HL-60 (cell line): Measurements from ENCODE around the gene WASF1.

Experiments used
- DNase-seq, 2 experiments: peaks; one replicate each; pipeline ENCODE4 v3.0.0-alpha.2; 2010 to 2020; ENCODE audit warnings: low read depth in 1 of 2, low spot score in 1 of 2
- H3K27ac ChIP-seq: fragments of 250-450 bp; sonication (Bioruptor Pico); replicated peaks from 2 replicates; pipeline ENCODE4 v1.5.1; 2020; ENCODE audit warnings: mild to moderate bottlenecking, moderate library complexity
- H3K27me3 ChIP-seq: fragments of 250-450 bp; sonication (Bioruptor Pico); 2 replicates; pipeline ENCODE4 v1.5.1; 2021; ENCODE audit warnings: mild to moderate bottlenecking, moderate library complexity; ENCODE audit not compliant: insufficient read depth, poor library complexity, severe bottlenecking
- H3K4me3 ChIP-seq: replicated peaks from 2 replicates; pipeline ENCODE4 v1.5.1; 2011; ENCODE audit warnings: mild to moderate bottlenecking, control low read depth, low read length; ENCODE audit not compliant: insufficient read depth
- GABPA ChIP-seq: IDR thresholded peaks from 2 replicates; pipeline ENCODE4 v1.6.1; 2012; ENCODE audit warnings: low read depth
- POLR2AphosphoS5 ChIP-seq: IDR thresholded peaks from 2 replicates; pipeline ENCODE4 v1.6.1; 2012; ENCODE audit warnings: low read depth
- SPI1 ChIP-seq: IDR thresholded peaks from 2 replicates; pipeline ENCODE4 v1.6.1; 2012; ENCODE audit warnings: low read depth, mild to moderate bottlenecking, borderline replicate concordance
- TF ChIP-seq, protein P1 (sequence below): IDR thresholded peaks from 2 replicates; pipeline ENCODE4 v1.6.1; 2012; ENCODE audit warnings: low read depth; ENCODE audit not compliant: insufficient replicate concordance
- TF ChIP-seq, protein P2 (sequence below): IDR thresholded peaks from one replicate; pipeline ENCODE4 v1.5.1; 2011; ENCODE audit warnings: low read length, control low read depth, inconsistent platforms; ENCODE audit not compliant: insufficient read depth

WASF1 gene

DNA sequence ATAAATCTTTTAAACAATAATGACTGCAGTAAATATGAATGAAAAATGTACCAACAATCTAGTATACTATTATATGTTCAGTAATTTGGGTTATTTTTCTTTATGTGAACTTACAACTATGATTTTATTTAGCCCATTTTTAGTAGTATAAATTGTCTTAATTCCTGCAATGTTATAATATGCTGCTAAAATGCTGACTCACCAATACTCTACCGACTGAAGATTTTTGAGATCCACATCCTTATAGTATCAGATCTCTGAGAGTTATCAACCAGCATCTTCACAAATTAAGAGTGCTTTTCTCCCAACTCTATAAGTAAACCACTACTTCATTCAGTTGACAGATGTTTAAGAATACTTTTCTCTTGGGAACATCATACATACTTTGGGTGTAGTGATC lies 17.4 kb upstream of the WASF1 start:
- no peak for TF ChIP-seq SPI1
- TF ChIP-seq GABPA: no peak
- TF ChIP-seq POLR2AphosphoS5: no peak
- TF ChIP-seq, protein P1, sequence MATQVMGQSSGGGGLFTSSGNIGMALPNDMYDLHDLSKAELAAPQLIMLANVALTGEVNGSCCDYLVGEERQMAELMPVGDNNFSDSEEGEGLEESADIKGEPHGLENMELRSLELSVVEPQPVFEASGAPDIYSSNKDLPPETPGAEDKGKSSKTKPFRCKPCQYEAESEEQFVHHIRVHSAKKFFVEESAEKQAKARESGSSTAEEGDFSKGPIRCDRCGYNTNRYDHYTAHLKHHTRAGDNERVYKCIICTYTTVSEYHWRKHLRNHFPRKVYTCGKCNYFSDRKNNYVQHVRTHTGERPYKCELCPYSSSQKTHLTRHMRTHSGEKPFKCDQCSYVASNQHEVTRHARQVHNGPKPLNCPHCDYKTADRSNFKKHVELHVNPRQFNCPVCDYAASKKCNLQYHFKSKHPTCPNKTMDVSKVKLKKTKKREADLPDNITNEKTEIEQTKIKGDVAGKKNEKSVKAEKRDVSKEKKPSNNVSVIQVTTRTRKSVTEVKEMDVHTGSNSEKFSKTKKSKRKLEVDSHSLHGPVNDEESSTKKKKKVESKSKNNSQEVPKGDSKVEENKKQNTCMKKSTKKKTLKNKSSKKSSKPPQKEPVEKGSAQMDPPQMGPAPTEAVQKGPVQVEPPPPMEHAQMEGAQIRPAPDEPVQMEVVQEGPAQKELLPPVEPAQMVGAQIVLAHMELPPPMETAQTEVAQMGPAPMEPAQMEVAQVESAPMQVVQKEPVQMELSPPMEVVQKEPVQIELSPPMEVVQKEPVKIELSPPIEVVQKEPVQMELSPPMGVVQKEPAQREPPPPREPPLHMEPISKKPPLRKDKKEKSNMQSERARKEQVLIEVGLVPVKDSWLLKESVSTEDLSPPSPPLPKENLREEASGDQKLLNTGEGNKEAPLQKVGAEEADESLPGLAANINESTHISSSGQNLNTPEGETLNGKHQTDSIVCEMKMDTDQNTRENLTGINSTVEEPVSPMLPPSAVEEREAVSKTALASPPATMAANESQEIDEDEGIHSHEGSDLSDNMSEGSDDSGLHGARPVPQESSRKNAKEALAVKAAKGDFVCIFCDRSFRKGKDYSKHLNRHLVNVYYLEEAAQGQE: no peak
- TF ChIP-seq, protein P2, sequence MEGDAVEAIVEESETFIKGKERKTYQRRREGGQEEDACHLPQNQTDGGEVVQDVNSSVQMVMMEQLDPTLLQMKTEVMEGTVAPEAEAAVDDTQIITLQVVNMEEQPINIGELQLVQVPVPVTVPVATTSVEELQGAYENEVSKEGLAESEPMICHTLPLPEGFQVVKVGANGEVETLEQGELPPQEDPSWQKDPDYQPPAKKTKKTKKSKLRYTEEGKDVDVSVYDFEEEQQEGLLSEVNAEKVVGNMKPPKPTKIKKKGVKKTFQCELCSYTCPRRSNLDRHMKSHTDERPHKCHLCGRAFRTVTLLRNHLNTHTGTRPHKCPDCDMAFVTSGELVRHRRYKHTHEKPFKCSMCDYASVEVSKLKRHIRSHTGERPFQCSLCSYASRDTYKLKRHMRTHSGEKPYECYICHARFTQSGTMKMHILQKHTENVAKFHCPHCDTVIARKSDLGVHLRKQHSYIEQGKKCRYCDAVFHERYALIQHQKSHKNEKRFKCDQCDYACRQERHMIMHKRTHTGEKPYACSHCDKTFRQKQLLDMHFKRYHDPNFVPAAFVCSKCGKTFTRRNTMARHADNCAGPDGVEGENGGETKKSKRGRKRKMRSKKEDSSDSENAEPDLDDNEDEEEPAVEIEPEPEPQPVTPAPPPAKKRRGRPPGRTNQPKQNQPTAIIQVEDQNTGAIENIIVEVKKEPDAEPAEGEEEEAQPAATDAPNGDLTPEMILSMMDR: no peak
- H3K27me3 ChIP-seq: no peaks in the 10 kb centered on the region

DNA sequence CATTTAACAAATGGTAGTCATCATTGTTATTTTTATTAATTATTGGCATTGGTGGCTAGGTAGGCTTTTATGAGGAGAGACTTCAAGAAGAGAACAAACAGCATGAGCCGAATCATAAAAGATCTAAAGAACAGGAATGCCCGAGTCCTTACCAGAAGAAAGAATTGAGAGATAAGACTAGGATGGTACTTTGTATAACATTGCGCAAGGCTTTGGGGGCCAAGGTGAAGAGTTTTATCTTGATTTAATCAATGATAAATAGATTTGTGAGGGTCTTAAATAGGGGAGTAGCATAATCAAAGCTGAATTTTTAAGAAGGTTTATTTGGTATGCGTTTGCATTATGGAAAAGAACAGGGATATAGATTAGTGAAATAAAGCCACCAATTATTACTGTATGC lies 16.2 kb upstream of the WASF1 start:
- TF ChIP-seq GABPA (no peak), POLR2AphosphoS5 (no peak), SPI1 (no peak)
- TF ChIP-seq, protein P2: no peak
- TF ChIP-seq, protein P1: no peak
- no peak for DNase-seq
- no peaks in the 10 kb centered on the region for H3K27me3 ChIP-seq
- H3K4me3 ChIP-seq: no peak overlapping the region
- H3K27ac ChIP-seq: no peak overlapping the region

More for the DNA sequence above, 17.4 kb upstream of the WASF1 start:
- Histone ChIP-seq H3K4me3 (no peak overlapping the region), H3K27ac (no peak overlapping the region)
- no peak for DNase-seq

- DNase-seq: no peak
- TF ChIP-seq SPI1: no peak
- TF ChIP-seq POLR2AphosphoS5: no peak
- TF ChIP-seq GABPA: no peak
- TF ChIP-seq, protein P1: no peak
- TF ChIP-seq, protein P2: no peak
- Histone ChIP-seq H3K27me3 (no peaks in the 10 kb centered on the region), H3K4me3 (no peak overlapping the region), H3K27ac (no peak overlapping the region)
These were observed 12.0 kb upstream of the WASF1 start for GRCh38 chr6:110191477-110191876.
